Activated CD4-positive, alpha-beta T cell treated with anti-CD3 and anti-CD28 coated beads, Interleukin-2, amount 10 ng/mL, durations not matched to agents 24 days and 14 days (primary cell): ENCODE results near the gene DLG2. TPM values are rescaled to one million over a fixed set of nuclear protein-coding genes. Genes with fewer than 3 reads are reported as not detected.
"Not testable (repeated sequence)": the region's sequence is repeated elsewhere in the genome, so short reads cannot be mapped to it uniquely, and the experiment has no call there.

Experiments
- DNase-seq: peaks from one replicate; pipeline ENCODE4 v3.0.0; 2022
- H3K27ac Mint-ChIP-seq: one replicate; pipeline ENCODE4 v1.8.0; 2022; ENCODE audit warnings: mild to moderate bottlenecking, mixed read lengths
- H3K27me3 Mint-ChIP-seq: one replicate; pipeline ENCODE4 v1.8.0; 2022; ENCODE audit warnings: mixed read lengths
- H3K36me3 Mint-ChIP-seq: one replicate; pipeline ENCODE4 v1.8.0; 2022; ENCODE audit warnings: low read depth, mild to moderate bottlenecking, mixed read lengths
- H3K4me1 Mint-ChIP-seq: one replicate; pipeline ENCODE4 v1.8.0; 2021; ENCODE audit warnings: mixed read lengths
- H3K4me3 Mint-ChIP-seq: one replicate; pipeline ENCODE4 v1.8.0; 2022; ENCODE audit warnings: mild to moderate bottlenecking, moderate library complexity, mixed read lengths
- H3K9me3 Mint-ChIP-seq: one replicate; pipeline ENCODE4 v1.8.0; 2021; ENCODE audit warnings: mixed read lengths
- intact Hi-C: fragments of 100-400 bp; cut with micrococcal nuclease; formaldehyde crosslinking; loops from one replicate; pipeline ENCODE4 v1.15.1; 2023
- total RNA-seq: library from RNA; stranded (reverse); gene quantifications from 2 replicates; pipeline ENCODE4 v1.2.3, GENCODE V29; 2022

The DLG2 gene
- total RNA-seq, 1 donor from 2014 or later: 1.0 TPM

DNA sequence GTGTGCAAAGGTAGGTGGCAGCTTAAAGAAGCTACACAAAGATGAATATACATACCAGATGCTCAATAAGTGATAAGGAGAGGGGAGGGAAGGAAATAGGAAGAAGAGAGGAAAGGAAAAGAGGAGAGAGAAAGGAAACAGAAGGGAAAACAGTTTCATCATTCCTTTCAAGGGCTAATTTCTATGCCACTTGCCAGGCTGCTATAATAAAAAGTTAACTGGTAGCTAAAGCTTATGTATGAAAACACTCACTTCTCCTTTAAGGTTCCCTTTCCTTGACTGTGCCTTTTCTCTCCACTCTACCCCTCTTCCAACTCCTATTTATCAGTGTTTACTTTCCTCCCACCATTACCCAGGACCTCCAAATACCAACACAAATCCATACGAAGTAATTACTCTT lies 347.9 kb downstream of the DLG2 start:
- no peak for DNase-seq
- H3K27ac Mint-ChIP-seq: no peak overlapping the region
- H3K4me1 Mint-ChIP-seq: no peaks in the 10 kb centered on the region
- H3K9me3 Mint-ChIP-seq: no peaks in the 10 kb centered on the region
- no peaks in the 10 kb centered on the region for H3K36me3 Mint-ChIP-seq
- H3K27me3 Mint-ChIP-seq: no peaks in the 10 kb centered on the region
- no peak overlapping the region for H3K4me3 Mint-ChIP-seq
- intact Hi-C loops: no loop called here

DNA sequence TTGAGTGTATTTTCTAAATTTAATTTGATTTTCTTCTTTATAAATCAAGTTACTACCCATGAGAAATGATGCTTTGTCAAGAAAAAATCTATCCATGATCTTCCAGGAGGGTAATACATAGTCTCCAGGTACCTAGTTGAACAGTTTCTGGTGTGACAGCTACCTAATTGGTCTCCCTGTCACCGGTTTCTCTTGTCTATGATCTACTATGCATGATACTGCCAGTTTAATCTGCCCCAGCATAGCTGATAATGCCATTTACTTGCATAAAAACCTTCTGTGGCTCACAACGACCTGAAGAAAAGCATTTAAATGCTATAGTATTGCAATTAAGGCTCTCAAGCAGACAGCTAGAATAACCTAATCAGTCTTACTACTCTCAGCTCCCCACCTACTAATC lies 349.5 kb downstream of the DLG2 start:
- Mint-ChIP-seq H3K4me3 (no peak overlapping the region), H3K36me3 (no peaks in the 10 kb centered on the region), H3K27ac (no peak overlapping the region), H3K9me3 (peaks cover under 1% of the 10 kb centered on the region), H3K27me3 (no peaks in the 10 kb centered on the region), H3K4me1 (no peaks in the 10 kb centered on the region)
- no peak for DNase-seq
- intact Hi-C loops: no loop called here

DNA sequence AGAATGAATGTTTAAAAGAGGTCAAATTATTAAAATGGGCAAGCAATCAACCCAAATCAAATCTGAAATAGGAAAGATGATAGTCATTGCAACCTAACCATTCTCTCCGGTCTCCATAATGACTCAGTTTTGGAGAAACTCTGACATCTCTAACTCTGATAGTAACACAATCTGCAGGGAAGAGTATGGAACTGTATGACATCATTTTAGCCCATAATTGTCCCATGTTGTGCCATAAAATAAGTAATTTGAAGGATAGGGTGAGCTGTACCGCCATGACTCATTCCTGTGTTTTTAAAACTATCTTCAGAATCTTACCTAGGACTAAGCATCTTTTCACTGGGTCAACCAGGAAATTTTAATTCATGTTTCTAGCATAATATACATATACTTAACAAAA lies 350.8 kb downstream of the DLG2 start:
- intact Hi-C loops: no loop called here
- Mint-ChIP-seq H3K27me3 (no peaks in the 10 kb centered on the region), H3K36me3 (no peaks in the 10 kb centered on the region), H3K9me3 (peaks cover 7% of the 10 kb centered on the region), H3K4me3 (no peak overlapping the region), H3K4me1 (no peaks in the 10 kb centered on the region), H3K27ac (no peak overlapping the region)
- no peak for DNase-seq

DNA sequence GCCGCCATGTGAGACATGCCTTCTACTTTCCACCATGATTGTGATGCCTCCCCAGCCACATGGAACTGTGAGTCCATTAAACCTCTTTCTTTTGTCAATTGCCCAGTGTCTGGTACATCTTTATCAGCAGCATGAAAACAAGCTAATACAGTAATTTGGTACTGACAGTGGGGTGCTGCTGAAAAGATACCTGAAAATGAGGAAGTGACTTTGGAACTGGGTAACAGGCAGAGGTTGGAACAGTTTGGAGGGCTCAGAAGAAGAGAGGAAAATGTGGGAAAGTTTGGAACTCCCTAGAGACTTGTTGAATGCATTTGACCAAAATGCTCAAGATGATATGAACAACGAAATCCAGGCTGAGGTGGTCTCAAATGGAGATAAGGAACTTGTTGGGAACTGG lies 356.8 kb downstream of the DLG2 start:
- H3K36me3 Mint-ChIP-seq, intact Hi-C loops, H3K27me3 Mint-ChIP-seq, H3K4me3 Mint-ChIP-seq, DNase-seq, H3K9me3 Mint-ChIP-seq, H3K4me1 Mint-ChIP-seq, H3K27ac Mint-ChIP-seq: not testable (repeated sequence)

DNA sequence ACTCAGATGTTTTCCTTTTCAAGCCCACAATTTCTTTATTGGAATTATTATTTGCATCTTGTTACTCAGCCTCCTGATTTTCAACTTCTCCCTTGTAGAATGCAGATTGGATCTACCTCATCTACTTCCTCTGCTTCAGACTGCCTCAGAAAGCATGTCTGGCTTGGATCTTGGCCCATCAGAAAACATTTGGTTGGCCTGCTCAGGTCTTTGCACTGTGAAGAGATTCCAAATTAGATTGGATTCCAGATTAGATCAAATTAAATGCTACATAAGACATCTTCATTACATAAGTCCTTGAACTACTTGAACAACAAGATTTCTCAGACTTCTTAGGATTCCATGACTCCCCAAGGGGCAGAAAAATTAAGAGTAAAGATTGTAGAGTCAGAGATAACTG lies 358.0 kb downstream of the DLG2 start:
- no peaks in the 10 kb centered on the region for H3K36me3 Mint-ChIP-seq
- no peak for DNase-seq
- intact Hi-C loops: no loop called here
- no peaks in the 10 kb centered on the region for H3K27me3 Mint-ChIP-seq
- no peaks in the 10 kb centered on the region for H3K4me1 Mint-ChIP-seq
- no peak overlapping the region for H3K4me3 Mint-ChIP-seq
- no peak overlapping the region for H3K27ac Mint-ChIP-seq
- peaks cover 7% of the 10 kb centered on the region for H3K9me3 Mint-ChIP-seq

DNA sequence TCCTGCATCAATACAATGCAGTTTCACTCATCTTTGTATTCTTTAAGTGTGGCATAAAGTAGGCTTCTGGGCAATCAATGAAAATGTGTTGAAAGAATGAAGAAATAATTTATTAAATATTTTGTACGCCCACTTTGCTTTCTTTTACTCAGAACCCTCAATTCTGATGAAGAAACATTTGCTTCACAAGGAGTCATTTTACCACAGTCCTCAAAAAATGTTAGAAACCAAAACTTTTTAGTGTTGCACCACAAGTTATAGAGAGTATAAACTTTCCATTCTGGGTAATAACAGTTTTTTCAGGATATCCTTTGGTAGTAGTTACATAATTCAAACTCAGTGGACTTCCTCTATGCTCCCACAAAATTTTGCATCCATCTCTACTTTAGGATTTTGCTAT lies 360.5 kb downstream of the DLG2 start:
- intact Hi-C loops: no loop called here
- H3K36me3 Mint-ChIP-seq: no peaks in the 10 kb centered on the region
- H3K27me3 Mint-ChIP-seq: no peaks in the 10 kb centered on the region
- H3K9me3 Mint-ChIP-seq: no peaks in the 10 kb centered on the region
- DNase-seq: no peak
- H3K4me1 Mint-ChIP-seq: no peaks in the 10 kb centered on the region
- no peak overlapping the region for H3K27ac Mint-ChIP-seq
- H3K4me3 Mint-ChIP-seq: no peak overlapping the region

DNA sequence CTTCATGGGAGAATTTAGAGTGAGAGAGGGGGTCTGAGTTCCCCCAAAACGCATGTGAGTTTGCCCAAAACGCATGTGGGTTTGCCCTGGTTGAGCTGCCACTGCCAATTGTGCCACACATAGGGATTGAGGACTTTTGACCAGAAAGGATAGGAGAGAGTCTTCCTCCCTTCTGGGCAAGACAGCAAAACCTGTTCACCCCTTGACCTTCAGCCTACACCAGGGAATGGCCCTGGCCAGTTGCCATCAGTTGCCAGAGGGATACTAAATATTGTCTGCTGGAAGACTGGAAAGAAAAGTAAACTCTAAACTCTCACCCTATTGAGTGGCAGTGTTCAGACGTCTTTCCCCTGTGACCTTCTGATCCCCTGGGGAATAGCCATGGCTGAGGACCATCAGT lies 363.8 kb downstream of the DLG2 start:
- H3K27me3 Mint-ChIP-seq: no peaks in the 10 kb centered on the region
- no peak overlapping the region for H3K27ac Mint-ChIP-seq
- H3K4me3 Mint-ChIP-seq: no peak overlapping the region
- H3K36me3 Mint-ChIP-seq: no peaks in the 10 kb centered on the region
- no peaks in the 10 kb centered on the region for H3K9me3 Mint-ChIP-seq
- no peaks in the 10 kb centered on the region for H3K4me1 Mint-ChIP-seq
- DNase-seq: no peak
- intact Hi-C loops: no loop called here

DNA sequence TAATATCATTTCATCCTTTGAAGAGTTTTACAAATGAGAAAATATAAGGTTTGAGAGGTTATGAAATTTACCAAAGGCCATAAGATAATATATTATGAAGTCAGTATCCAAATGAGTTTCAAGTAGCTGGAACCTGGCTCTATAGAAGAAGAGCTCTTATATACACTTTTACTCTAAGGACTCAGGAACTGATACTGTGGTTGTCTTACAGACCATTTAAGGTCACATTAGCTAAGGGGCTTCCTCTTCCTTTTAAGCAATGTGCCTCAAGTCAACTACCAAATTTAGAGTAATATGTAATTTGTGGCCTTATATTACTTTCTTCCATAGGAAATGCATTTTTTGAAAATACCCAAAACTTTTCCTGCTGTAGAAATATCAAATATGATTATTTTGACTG lies 369.3 kb downstream of the DLG2 start:
- Mint-ChIP-seq H3K27ac (no peak overlapping the region), H3K4me1 (no peaks in the 10 kb centered on the region), H3K9me3 (no peaks in the 10 kb centered on the region), H3K36me3 (no peaks in the 10 kb centered on the region), H3K27me3 (no peaks in the 10 kb centered on the region), H3K4me3 (no peak overlapping the region)
- intact Hi-C loops: no loop called here
- no peak for DNase-seq

DNA sequence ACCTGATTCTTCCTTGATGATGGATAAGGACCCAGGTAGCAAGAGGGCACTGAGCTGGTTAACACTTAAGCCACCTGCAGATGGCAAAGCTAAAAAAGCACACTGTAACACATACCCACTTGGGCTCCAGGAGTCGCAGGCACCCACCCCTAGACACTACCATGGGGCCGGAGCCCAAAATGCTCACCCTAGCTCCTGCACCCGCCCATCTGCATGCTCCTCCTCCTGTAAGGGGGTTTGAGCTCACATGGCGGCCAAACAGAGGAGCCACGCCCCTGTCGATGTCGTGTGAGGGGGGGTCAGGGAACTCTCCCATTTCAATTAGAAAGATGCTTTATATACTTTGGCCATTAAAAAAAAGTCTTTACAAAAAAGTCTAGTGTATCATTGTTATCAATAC lies 370.7 kb downstream of the DLG2 start:
- no peak for DNase-seq
- Mint-ChIP-seq H3K27ac (no peak overlapping the region), H3K4me1 (no peaks in the 10 kb centered on the region), H3K9me3 (no peaks in the 10 kb centered on the region), H3K36me3 (no peaks in the 10 kb centered on the region), H3K4me3 (no peak overlapping the region), H3K27me3 (no peaks in the 10 kb centered on the region)
- intact Hi-C loops: no loop called here

DNA sequence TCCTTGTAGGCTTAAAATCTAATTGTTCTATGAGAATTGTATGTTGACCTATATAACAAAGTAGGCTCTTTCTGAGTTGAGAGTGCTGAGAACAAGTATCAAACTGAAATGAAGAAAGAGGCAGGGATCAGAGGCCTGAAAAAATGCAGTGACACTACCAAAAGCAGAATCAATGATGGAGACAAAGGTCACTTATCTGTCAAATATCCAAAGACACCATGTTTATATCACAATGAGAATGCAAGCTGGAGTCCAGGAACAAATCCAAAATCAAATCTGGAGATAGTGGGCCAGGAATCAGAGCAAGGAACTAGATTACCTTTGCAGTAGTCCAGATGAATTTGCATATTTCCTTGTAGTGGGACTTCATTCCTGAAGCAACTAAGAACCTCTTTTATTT lies 377.7 kb downstream of the DLG2 start:
- intact Hi-C loops: no loop called here
- no peak overlapping the region for H3K4me3 Mint-ChIP-seq
- H3K27me3 Mint-ChIP-seq: no peaks in the 10 kb centered on the region
- no peaks in the 10 kb centered on the region for H3K4me1 Mint-ChIP-seq
- H3K9me3 Mint-ChIP-seq: no peaks in the 10 kb centered on the region
- no peak for DNase-seq
- H3K36me3 Mint-ChIP-seq: no peaks in the 10 kb centered on the region
- H3K27ac Mint-ChIP-seq: no peak overlapping the region

DNA sequence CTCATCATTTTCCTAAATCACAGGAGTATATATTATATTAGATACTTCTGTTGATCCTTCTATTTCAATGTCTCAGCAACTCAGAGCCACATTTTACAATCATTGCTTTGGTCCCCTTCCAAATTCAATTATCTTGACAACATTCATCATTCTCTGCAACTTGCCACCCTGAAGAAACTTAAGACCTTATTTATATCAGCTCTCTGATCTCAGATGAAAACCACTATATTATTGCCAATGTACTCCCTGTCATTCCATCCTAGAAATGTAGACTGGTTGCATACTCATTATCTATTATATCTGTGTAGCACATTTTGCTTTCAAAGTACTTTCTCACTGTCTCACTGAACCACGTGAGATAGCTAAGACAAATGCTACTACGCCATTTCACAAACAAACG lies 379.3 kb downstream of the DLG2 start:
- DNase-seq: no peak
- H3K9me3 Mint-ChIP-seq: no peaks in the 10 kb centered on the region
- no peak overlapping the region for H3K4me3 Mint-ChIP-seq
- H3K4me1 Mint-ChIP-seq: no peaks in the 10 kb centered on the region
- H3K36me3 Mint-ChIP-seq: no peaks in the 10 kb centered on the region
- intact Hi-C loops: no loop called here
- H3K27ac Mint-ChIP-seq: no peak overlapping the region
- H3K27me3 Mint-ChIP-seq: no peaks in the 10 kb centered on the region

DNA sequence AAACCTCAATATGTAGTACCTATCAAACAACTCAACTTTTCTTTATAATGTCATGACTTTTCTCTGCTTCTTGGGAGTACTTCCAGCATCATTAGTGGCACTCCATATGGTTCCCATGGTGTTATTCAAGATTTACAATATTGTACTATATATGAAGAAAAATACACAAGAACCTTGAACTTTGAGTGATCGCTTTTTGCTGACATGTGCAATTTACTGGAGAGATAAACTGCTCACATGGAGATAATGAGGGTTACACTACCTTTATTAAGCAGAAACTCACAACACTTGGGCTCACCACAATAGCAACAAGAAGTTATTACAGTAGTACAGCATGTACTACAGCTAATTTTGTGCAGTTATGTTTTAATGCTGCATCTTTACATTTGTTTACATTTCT lies 388.2 kb downstream of the DLG2 start:
- DNase-seq: no peak
- intact Hi-C loops: no loop called here
- no peaks in the 10 kb centered on the region for H3K9me3 Mint-ChIP-seq
- no peaks in the 10 kb centered on the region for H3K27me3 Mint-ChIP-seq
- H3K27ac Mint-ChIP-seq: no peak overlapping the region
- H3K4me1 Mint-ChIP-seq: no peaks in the 10 kb centered on the region
- H3K4me3 Mint-ChIP-seq: no peak overlapping the region
- no peaks in the 10 kb centered on the region for H3K36me3 Mint-ChIP-seq

DNA sequence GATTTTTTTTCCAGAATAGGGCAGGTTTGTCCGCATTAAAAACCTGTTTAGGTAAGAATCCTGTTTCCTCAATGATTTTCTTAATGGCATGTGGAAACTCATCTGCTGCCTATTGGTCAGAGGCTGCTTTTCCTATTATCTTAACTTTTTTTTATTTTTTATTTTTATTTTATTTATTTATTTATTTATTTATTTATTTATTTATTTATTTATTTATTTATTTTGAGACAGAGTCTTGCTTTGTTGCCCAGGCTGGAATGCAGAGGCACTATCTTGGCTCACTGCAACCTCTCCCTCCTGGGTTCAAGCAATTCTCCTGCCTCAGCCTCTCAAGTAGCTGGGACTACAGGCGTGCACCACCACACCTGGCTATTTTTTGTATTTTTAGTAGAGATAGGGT lies 389.1 kb downstream of the DLG2 start:
- H3K27me3 Mint-ChIP-seq, H3K4me3 Mint-ChIP-seq, intact Hi-C loops, H3K27ac Mint-ChIP-seq, H3K9me3 Mint-ChIP-seq, H3K36me3 Mint-ChIP-seq, H3K4me1 Mint-ChIP-seq, DNase-seq: not testable (repeated sequence)

DNA sequence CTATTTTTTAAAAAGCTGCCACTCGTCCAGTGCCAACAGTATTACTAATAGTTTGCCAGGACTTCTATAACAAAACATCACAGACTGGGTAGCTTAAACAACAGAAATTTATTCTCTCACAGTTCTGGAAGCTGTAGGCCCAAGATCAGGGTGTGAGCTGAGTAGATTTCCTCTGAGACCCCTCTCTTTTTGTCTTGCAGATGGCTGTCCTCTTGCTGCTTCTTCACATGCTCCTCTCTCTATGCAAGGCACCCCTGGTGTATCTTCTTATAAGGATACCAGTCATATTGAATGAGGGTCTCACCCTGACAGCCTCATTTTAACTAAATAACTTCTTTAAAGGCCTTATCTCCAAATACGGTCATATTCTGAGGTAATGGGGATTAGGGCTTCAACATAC lies 390.9 kb downstream of the DLG2 start:
- H3K27me3 Mint-ChIP-seq: no peaks in the 10 kb centered on the region
- no peaks in the 10 kb centered on the region for H3K4me1 Mint-ChIP-seq
- no peaks in the 10 kb centered on the region for H3K36me3 Mint-ChIP-seq
- H3K27ac Mint-ChIP-seq: no peak overlapping the region
- DNase-seq: no peak
- intact Hi-C loops: no loop called here
- no peaks in the 10 kb centered on the region for H3K9me3 Mint-ChIP-seq
- no peak overlapping the region for H3K4me3 Mint-ChIP-seq

DNA sequence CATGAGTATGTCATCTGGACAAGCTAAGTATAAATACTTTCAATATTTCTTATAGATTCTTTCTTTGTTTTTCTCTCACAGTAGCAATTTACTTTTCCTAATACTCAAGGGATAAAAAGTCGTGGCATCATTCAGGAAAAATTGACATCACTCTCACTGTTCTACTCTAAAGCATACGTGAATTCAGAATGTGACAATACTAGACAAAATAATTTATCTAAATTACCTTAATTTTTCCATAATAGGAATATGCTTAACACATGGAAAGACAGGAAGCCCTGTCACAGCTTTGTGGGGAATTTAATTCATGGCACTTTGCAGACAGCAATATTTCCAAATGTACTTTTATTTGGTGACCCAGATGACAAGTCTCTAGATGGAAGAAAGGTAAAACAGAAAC lies 394.6 kb downstream of the DLG2 start:
- intact Hi-C loops: no loop called here

DNA sequence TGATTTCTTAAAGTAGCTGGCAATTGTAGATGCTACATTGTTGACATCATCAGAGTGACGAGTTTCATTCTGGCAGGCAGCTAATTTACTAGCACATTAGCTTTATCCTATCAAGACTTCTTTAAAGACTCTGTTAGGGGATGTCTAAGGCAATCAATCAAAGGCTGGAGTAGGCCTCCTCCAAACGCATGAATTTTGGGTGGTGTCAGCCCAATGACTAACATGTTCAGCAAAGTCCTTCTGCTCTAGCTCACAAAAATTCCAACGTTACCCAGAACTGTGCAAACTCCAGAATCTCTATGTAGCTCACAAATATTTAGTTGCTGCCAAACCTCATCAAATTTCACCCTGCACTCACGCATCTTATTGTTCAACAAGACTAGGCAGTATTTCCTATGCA lies 395.6 kb downstream of the DLG2 start:
- Mint-ChIP-seq H3K4me1 (no peaks in the 10 kb centered on the region), H3K27ac (no peak overlapping the region), H3K27me3 (no peaks in the 10 kb centered on the region), H3K9me3 (peaks cover 3% of the 10 kb centered on the region), H3K4me3 (no peak overlapping the region), H3K36me3 (no peaks in the 10 kb centered on the region)
- DNase-seq: no peak
- intact Hi-C loops: no loop called here

More for the DNA sequence above, 394.6 kb downstream of the DLG2 start:
- DNase-seq: no peak
- Mint-ChIP-seq H3K36me3 (no peaks in the 10 kb centered on the region), H3K9me3 (peaks cover 3% of the 10 kb centered on the region), H3K4me3 (no peak overlapping the region), H3K4me1 (no peaks in the 10 kb centered on the region), H3K27ac (no peak overlapping the region), H3K27me3 (no peaks in the 10 kb centered on the region)
